NCI-H2081 treated with DMSO at 0.1 percent for 48 hours (cell line): ENCODE data around the gene SKAP2.

Source experiments
- DNase-seq: peaks from one replicate; lab custom pipeline; 2025; lab: John Stamatoyannopoulos, UW

Gene SKAP2

GRCh38 chr7:26637610-26638009 lies 226.8 kb downstream of the SKAP2 start:
- no peak for DNase-seq

DNA sequence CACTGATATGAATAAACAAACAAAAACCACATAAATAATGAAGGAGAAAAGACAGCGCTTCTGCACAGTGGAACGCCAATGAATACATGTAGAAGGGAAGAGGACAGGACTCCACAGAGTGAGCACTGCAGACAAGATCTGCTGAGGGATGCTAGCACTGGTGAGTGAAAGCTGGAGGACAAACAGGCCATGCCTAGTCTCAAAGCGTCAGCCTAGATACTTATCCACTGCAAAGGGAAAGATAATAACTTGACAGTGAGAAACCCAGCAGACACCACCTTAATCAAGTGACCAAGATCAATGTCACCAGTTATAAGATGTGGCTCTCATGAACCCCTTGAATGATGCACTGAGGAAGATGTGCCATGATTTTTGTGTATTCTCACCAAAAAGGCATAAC lies 227.6 kb downstream of the SKAP2 start:
- DNase-seq = no peak

DNA sequence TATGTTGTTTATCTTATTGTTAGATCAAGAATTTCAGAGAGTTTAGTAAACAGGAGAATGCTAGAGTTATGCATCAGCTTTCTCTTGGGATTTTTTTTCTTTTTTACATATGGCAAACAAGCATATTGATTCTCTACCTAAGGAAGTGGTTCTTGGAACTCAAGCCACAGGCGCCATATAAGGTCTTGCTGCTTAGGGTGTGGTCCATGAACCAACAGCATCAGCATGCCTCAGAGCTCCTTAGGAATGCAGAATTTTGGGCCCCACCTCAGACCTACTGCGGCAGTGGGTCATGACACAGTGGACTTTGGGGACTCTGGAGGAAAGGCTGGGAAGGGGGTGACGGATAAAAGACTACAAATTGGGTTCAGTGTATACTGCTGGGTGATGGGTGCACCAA lies 230.8 kb downstream of the SKAP2 start:
- no peak for DNase-seq

GRCh38 chr7:26631601-26632000 lies 232.8 kb downstream of the SKAP2 start:
- no peak for DNase-seq

DNA sequence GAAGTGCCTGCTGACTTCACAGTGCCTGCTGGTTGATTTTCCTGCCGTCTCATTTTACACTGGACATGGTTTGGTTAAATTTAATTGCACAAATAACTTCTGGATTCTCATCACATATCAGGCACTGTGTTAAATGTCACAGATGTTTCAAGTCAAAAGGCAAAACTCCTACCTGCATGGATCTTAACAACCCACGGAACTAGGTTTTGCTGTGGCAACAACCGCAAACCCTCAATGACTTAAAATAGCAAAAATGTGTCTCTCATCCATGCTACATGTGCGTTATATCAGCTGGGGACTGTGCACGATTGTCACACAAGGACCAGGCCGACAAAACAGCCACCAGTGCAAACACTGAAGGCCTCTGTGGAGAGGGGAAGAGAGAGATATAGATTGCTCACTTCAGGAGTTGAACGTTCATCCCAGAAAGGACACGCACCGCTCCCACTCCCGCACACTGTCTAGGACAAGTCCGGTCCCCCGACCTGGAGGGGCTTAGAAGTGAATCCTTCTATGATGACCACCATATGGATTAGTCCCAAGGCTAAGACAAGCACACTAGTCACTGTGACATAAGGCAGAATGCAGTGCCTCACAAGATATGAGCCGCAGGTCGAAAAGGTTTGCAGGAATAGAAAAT lies 233.3 kb downstream of the SKAP2 start:
- no peak for DNase-seq

- DNase-seq = no peak
These were observed 234.0 kb downstream of the SKAP2 start for GRCh38 chr7:26630361-26630760.

- no peak for DNase-seq
These were observed 234.7 kb downstream of the SKAP2 start for GRCh38 chr7:26629696-26630095.

DNA sequence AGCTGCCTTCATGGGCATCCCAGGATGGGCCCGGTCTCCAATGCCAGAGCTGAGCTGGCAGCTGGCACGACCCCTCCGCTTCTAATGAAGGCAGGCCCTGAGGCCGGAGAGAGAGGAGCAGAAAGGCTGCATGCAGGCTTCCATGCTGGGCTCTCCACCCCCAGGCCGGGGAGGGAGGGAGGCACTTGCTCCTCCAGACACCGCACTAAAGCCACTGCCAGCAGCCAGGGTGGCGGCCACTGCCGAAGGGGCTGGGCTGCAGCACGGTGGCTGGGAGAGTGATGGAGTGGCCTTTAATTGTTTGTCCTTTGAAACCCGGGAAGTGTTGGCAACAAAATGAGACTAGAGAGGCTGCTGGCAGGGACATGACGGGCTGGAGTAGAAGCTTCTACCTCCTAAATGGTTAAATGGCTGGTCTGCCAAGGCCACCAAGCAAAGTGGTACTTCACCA lies 236.5 kb downstream of the SKAP2 start:
- DNase-seq = peak; percentile 21

- no peak for DNase-seq
These were observed 237.2 kb downstream of the SKAP2 start for GRCh38 chr7:26627221-26627620.

DNA sequence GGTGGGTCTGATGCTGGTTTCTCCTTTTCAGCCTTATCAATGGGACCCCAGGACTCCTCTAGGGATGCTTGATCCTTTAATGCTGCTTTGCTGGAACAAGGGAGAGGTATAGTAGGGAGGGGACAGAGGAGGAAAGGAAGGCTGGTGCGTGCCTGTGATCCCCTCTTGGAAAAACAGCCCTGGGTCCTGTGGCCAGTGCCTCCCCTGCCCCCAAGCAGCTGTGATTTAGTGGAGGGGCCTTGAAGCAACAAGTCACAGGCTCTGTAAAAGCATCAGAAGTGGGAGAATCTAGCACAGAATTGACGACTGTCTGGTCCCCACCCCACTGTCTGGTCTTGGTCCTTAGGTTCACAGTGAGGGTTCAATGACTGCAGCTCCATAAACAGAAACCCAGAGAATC lies 237.7 kb downstream of the SKAP2 start:
- DNase-seq = no peak

DNA sequence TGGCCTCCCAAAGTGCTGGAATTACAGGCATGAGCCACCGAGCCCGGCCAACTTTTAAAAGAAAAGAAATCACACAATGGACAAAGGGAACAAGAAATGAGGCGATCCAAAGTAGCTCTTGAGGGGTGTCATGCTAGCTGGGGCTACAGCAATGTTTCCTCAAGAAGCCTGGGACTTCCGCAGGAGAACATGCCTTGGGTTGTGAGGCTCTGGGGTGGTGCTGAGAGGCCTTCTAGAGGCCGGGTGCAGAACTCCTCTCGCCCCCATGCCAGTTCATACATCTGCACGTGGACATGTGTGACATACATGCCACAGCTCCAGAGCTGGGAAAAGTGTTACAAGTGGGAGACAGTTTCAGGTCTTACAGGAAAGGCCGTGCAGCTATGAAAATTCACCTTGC lies 238.2 kb downstream of the SKAP2 start:
- no peak for DNase-seq

- DNase-seq = no peak
These were observed 239.1 kb downstream of the SKAP2 start for GRCh38 chr7:26625286-26625685.

DNA sequence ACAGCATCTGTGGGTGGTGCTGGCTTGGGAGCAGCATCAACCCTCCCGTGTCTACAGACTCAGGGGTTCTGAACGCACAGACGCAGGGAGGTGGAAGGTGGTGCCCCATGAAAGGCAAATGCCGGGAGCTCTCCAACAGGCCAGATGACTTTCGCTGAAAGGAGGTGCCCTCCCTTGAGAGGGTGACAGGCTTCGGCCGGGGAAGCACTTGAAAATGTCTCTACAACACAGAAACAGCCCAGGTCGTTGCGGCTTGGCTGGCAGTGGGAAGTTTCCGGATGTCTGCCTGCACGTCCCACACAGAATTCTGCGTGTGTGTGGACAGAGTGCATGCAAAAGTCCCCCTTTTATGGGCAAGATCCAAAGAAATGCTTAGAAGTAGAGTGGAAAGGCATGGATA lies 239.6 kb downstream of the SKAP2 start:
- no peak for DNase-seq

GRCh38 chr7:26624431-26624830 lies 240.0 kb downstream of the SKAP2 start:
- DNase-seq = no peak

DNA sequence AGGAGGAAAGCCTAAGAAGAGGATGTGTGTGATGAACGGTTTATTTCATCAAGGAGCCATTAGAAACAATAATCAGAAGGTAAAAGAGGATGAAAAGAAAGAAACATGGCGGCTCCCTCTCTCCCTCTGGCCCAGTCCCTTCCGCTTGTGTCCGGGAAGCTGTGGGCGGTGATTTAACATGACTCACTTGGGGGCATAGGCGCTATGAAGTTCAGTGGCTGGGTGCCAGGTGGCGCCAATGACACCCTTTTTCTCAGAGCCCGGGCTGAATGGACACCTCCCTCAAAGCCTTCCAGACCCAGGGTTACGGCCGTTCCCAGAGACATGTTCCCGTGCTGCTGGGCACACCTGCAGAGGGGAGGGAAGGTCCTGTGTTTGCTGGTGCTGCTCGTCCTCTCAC lies 244.0 kb downstream of the SKAP2 start:
- no peak for DNase-seq

GRCh38 chr7:26619348-26619984 lies 244.9 kb downstream of the SKAP2 start:
- DNase-seq = no peak

GRCh38 chr7:26618898-26619297 lies 245.5 kb downstream of the SKAP2 start:
- DNase-seq = no peak

- no peak for DNase-seq
These were observed 245.9 kb downstream of the SKAP2 start for GRCh38 chr7:26618449-26618848.
